Measurements from ENCODE around the gene HSD17B1. TPM values are rescaled to one million over a fixed set of nuclear protein-coding genes. Genes with fewer than 3 reads are reported as not detected.

The HSD17B1 gene
- total RNA-seq, 4 donors from 2014 or later: 3.0 to 11.8 (median 6.6) TPM

DNA sequence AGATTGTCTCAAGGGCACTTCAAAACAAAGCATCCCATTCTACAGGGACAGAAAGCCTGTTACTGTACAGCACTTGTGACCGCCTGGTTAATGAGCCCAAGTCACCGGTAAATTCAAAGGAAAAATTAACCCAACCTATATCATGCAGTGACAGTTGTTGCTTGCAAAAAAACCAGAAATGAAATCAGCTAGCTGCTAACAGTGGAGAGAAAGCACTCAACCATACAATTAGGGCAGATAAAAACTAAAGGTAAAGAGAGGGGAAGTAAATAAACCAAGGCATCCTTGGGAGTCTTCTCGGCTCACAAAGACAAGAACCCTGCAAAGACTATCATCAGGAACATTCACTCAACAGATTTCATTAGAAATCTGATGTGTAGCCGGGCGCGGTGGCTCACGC, 50.6 kb downstream of the HSD17B1 start:
- Histone ChIP-seq H3K4me3 (no peak overlapping the region), H3K27ac (no peak overlapping the region), H3K27me3 (no peaks in the 10 kb centered on the region), H3K36me3 (peaks cover 0 to 22% (median 3%) of the 10 kb centered on the region in 3 donors), H3K9me3 (no peaks in the 10 kb centered on the region), H3K4me1 (peaks cover 18 to 54% (median 24%) of the 10 kb centered on the region in 3 donors)
- DNase-seq: no peak
- TF ChIP-seq POLR2A (IDR thresholded peaks at IDR 0.05): no peak
- TF ChIP-seq, protein P1, sequence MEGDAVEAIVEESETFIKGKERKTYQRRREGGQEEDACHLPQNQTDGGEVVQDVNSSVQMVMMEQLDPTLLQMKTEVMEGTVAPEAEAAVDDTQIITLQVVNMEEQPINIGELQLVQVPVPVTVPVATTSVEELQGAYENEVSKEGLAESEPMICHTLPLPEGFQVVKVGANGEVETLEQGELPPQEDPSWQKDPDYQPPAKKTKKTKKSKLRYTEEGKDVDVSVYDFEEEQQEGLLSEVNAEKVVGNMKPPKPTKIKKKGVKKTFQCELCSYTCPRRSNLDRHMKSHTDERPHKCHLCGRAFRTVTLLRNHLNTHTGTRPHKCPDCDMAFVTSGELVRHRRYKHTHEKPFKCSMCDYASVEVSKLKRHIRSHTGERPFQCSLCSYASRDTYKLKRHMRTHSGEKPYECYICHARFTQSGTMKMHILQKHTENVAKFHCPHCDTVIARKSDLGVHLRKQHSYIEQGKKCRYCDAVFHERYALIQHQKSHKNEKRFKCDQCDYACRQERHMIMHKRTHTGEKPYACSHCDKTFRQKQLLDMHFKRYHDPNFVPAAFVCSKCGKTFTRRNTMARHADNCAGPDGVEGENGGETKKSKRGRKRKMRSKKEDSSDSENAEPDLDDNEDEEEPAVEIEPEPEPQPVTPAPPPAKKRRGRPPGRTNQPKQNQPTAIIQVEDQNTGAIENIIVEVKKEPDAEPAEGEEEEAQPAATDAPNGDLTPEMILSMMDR (IDR thresholded peaks at IDR 0.05): no peak
- 86 to 92% methylated on average over 7 of the region's 7 CpGs for WGBS, 2 donors
- intact Hi-C loops (cut with DNase I): no loop called here

Other genes starting within 250 kb of the HSD17B1 start
- 100 to 1,000 TPM; 137 to 229 (median 176) TPM for gene STAT3, start 164.5 kb upstream of the HSD17B1 start, total RNA-seq
- 100 to 1,000 TPM in 2 of 4 donors, 10 to 100 TPM in 2; 67.8 to 210 (median 113) TPM for gene CAVIN1, start 129.7 kb upstream of the HSD17B1 start, total RNA-seq
- gene ATP6V0A1, start 94.0 kb upstream of the HSD17B1 start, total RNA-seq: 10 to 100 TPM; 35.9 to 62.7 (median 47.5) TPM
- 10 to 100 TPM; 19.2 to 39.0 (median 26.5) TPM for gene NAGLU, start 16.7 kb upstream of the HSD17B1 start, total RNA-seq
- 10 to 100 TPM; 34.1 to 52.2 (median 46.5) TPM for gene COASY, start 9.2 kb downstream of the HSD17B1 start, total RNA-seq
- 10 to 100 TPM; 34.0 to 47.9 (median 39.9) TPM for gene MLX, start 14.2 kb downstream of the HSD17B1 start, total RNA-seq
- 1 to 10 TPM in 3 of 4 donors, under 1 TPM in 1; 0.61 to 4.8 (median 2.8) TPM for gene PSMC3IP, start 24.8 kb downstream of the HSD17B1 start, total RNA-seq
- 10 to 100 TPM; 35.7 to 59.6 (median 53.0) TPM for gene RETREG3, start 56.5 kb downstream of the HSD17B1 start, total RNA-seq
- gene TUBG1, start 56.8 kb downstream of the HSD17B1 start, total RNA-seq: 10 to 100 TPM; 22.3 to 61.9 (median 46.5) TPM
- 10 to 100 TPM in 1 of 4 donors, 1 to 10 TPM in 3; 7.1 to 14.5 (median 8.8) TPM for gene TUBG2, start 106.4 kb downstream of the HSD17B1 start, total RNA-seq
- 10 to 100 TPM; 41.0 to 55.8 (median 55.1) TPM for gene PLEKHH3, start 124.1 kb downstream of the HSD17B1 start, total RNA-seq
- gene CCR10, start 128.9 kb downstream of the HSD17B1 start, total RNA-seq: under 1 TPM in 1 of 4 donors, not detected in 3; 0.76 TPM
- gene CNTNAP1, start 129.6 kb downstream of the HSD17B1 start, total RNA-seq: under 1 TPM; 0.15 to 0.88 (median 0.43) TPM
- gene EZH1, start 192.1 kb downstream of the HSD17B1 start, total RNA-seq: 10 to 100 TPM; 13.4 to 49.2 (median 22.0) TPM
- gene RAMP2, start 208.3 kb downstream of the HSD17B1 start, total RNA-seq: 10 to 100 TPM in 2 of 4 donors, 1 to 10 TPM in 1, not detected in 1; 4.7 to 23.3 (median 11.8) TPM
- gene VPS25, start 220.5 kb downstream of the HSD17B1 start, total RNA-seq: 10 to 100 TPM; 78.6 to 93.6 (median 83.0) TPM
- 10 to 100 TPM in 1 of 4 donors, 1 to 10 TPM in 1, under 1 TPM in 2; 0.40 to 14.7 (median 3.9) TPM for gene WNK4, start 227.7 kb downstream of the HSD17B1 start, total RNA-seq
- 100 to 1,000 TPM in 1 of 4 donors, 10 to 100 TPM in 3; 76.4 to 101 (median 94.8) TPM for gene COA3, start 245.8 kb downstream of the HSD17B1 start, total RNA-seq
- not detected for gene CNTD1, start 245.9 kb downstream of the HSD17B1 start, total RNA-seq